ENCODE data around the gene ATP6V1G3. TPM values are rescaled to one million over a fixed set of nuclear protein-coding genes. Genes with fewer than 3 reads are reported as not detected.

Gene ATP6V1G3
- total and polyA plus RNA-seq, 9 of the 15 experiments (the other 6 are each of a cell fraction or from before 2014, with no cell fraction given) = 0.32 TPM; not detected in 8

DNA sequence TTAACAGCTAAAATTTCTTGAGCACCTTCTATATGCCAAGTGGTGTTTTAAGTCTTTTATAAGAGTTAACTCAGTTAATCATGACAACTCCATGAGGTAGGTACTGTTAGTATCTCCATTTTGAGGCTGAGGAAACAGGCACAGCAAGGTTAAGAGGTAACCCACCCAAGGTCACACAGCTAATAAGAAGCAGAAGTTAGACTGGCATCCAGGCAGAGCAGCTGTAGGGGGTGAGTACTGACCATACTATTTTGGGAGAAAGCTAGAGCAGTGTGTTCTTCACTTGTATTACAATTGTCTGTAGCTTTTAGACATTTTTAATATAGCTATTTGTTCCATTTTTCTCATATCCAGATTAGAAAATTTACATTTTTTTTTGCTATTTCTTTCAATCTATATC is 4.8 kb downstream of the ATP6V1G3 start (continued):
- TF ChIP-seq, protein P1, sequence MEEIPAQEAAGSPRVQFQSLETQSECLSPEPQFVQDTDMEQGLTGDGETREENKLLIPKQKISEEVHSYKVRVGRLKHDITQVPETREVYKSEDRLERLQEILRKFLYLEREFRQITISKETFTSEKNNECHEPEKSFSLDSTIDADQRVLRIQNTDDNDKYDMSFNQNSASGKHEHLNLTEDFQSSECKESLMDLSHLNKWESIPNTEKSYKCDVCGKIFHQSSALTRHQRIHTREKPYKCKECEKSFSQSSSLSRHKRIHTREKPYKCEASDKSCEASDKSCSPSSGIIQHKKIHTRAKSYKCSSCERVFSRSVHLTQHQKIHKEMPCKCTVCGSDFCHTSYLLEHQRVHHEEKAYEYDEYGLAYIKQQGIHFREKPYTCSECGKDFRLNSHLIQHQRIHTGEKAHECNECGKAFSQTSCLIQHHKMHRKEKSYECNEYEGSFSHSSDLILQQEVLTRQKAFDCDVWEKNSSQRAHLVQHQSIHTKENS (CRISPR knock-in tag; IDR thresholded peaks at IDR 0.05) = no peak

DNA sequence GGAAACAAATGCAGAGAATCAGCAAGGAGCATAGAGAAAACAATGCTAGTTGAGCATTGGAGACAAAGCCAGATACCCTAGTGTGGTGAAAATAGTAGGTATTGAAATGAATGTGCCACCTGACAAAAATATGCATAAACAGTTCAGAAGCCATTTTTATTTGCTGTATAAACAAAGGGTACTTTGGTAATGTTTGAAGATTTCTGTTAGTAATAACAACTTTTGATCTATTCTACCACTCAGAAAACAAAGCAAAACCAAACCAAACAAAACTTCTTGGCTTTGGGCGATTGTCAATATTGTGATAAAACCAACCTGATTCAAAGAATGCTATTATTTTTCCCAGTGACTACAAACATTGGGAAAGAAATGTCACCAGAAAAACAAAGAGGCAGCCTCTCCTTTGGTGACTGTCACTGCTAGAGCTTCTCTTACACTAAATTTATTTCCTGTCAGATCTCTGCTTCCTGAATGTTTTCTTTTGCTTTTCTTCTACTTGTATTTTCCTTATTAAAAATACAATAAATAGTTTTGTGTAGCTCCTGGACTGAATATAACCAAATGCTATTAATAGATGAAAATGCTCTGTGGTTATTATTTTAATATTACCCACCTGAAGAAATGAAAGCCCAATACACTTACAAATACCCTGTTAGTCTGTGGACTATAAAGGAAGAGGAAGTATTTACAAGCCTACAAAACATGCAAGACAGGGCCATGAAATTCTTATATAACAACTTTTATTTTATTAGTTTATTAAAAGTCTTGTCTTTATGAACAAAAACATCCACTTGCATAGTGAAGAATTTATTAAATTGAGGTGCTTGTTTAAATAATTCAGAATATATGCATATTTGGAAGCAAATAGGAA is 5.7 kb downstream of the ATP6V1G3 start:
- WGBS (ENCODE audit: insufficient coverage, low coverage, missing lambda C conversion rate) = 0% methylated on average over 1 of the region's 1 CpG
- intact Hi-C loops (cut with micrococcal nuclease) (no loop called here), in situ Hi-C loops (cut with MboI) (no loop called here)
- no peak overlapping the region for H3K4me3 ChIP-seq
- no peaks in the 10 kb centered on the region for H3K4me1 ChIP-seq (replicated peaks in 1 of 2; ENCODE audit: control insufficient read depth in 2 of 2, insufficient read depth in 2 of 2, low read length in 2 of 2)
- TF ChIP-seq ZNF583 (CRISPR knock-in tag; IDR thresholded peaks at IDR 0.05) = no peak
- TF ChIP-seq, protein P2, sequence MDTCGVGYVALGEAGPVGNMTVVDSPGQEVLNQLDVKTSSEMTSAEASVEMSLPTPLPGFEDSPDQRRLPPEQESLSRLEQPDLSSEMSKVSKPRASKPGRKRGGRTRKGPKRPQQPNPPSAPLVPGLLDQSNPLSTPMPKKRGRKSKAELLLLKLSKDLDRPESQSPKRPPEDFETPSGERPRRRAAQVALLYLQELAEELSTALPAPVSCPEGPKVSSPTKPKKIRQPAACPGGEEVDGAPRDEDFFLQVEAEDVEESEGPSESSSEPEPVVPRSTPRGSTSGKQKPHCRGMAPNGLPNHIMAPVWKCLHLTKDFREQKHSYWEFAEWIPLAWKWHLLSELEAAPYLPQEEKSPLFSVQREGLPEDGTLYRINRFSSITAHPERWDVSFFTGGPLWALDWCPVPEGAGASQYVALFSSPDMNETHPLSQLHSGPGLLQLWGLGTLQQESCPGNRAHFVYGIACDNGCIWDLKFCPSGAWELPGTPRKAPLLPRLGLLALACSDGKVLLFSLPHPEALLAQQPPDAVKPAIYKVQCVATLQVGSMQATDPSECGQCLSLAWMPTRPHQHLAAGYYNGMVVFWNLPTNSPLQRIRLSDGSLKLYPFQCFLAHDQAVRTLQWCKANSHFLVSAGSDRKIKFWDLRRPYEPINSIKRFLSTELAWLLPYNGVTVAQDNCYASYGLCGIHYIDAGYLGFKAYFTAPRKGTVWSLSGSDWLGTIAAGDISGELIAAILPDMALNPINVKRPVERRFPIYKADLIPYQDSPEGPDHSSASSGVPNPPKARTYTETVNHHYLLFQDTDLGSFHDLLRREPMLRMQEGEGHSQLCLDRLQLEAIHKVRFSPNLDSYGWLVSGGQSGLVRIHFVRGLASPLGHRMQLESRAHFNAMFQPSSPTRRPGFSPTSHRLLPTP (IDR thresholded peaks at IDR 0.05; ENCODE audit: borderline replicate concordance, extremely low read depth, insufficient read length) = no peak
- TF ChIP-seq TEAD4 (IDR thresholded peaks at IDR 0.05; ENCODE audit: low read length) = no peak
- TF ChIP-seq TEAD4 (CRISPR knock-in tag; IDR thresholded peaks at IDR 0.05; ENCODE audit: borderline replicate concordance) = no peak
- no peak for TF ChIP-seq ZZZ3 (IDR thresholded peaks at IDR 0.05)
- no peak for TF ChIP-seq XRCC4 (IDR thresholded peaks at IDR 0.05; ENCODE audit: extremely low read depth, insufficient read depth, insufficient read length)
- no peak for TF ChIP-seq SP2 (IDR thresholded peaks at IDR 0.05; ENCODE audit: extremely low read depth, low read depth, low read length, poor library complexity, severe bottlenecking)
- TF ChIP-seq CBFA2T2 (conservative IDR thresholded peaks at IDR 0.05) = no peak
- no peak for TF ChIP-seq CBX5 (IDR thresholded peaks at IDR 0.05; ENCODE audit: borderline replicate concordance, low read depth)
- no peak for TF ChIP-seq ZNF184 (CRISPR knock-in tag; IDR thresholded peaks at IDR 0.05)
- TF ChIP-seq STAG1 (CRISPR knock-in tag; IDR thresholded peaks at IDR 0.05; ENCODE audit: borderline replicate concordance) = no peak
- FAIRE-seq = peak; percentile 29
- no peaks in the 10 kb centered on the region for H3K9me1 ChIP-seq (ENCODE audit: control insufficient read depth, insufficient read depth, low read length)
- no peaks in the 10 kb centered on the region for H3K36me3 ChIP-seq (ENCODE audit: control insufficient read depth, insufficient read depth, low read length)
- no peaks in the 10 kb centered on the region for H4K20me1 ChIP-seq (replicated peaks; ENCODE audit: control insufficient read depth, insufficient read depth, low read length)
- no peaks in the 10 kb centered on the region for H3K27me3 ChIP-seq (ENCODE audit: control insufficient read depth in 2 of 2, insufficient read depth in 2 of 2, low read length in 2 of 2)
- H3K9me3 ChIP-seq (replicated peaks; ENCODE audit: control insufficient read depth, insufficient read depth, low read depth, low read length) = no peaks in the 10 kb centered on the region
- no peak overlapping the region for H3K27ac ChIP-seq (ENCODE audit: extremely low read depth, low read depth, low read length)
- ChIA-PET CTCF (ENCODE audit: low intra/inter-chr PET ratio) (no interaction called here), POLR2A (no interaction called here)
- DNase-seq (ENCODE audit: extremely low read depth in 1 of 4, low spot score in 3 of 4) = no peak
- no peaks in the 10 kb centered on the region for H3K79me2 ChIP-seq (ENCODE audit: control insufficient read depth, insufficient read depth, low read length)
- BruUV-seq (replicated peaks) = no TSS peak
- H3K9ac ChIP-seq (ENCODE audit: insufficient read depth in 1 of 2, low read depth in 2 of 2, low read length in 2 of 2) = no peak overlapping the region
- peak overlapping the region; percentile 41 for H2AFZ ChIP-seq (ENCODE audit: low read depth, low read length)
- no peak overlapping the region for H3K4me2 ChIP-seq (ENCODE audit: insufficient read depth, low read length)
- no peak for ATAC-seq

All from K562 (cell line).